Testis (tissue), 3 donors: ENCODE data around the gene TAF6. TPM values are rescaled to one million over a fixed set of nuclear protein-coding genes. Genes with fewer than 3 reads are reported as not detected.

Experiments
- DNase-seq: peaks from one replicate; pipeline ENCODE4 v3.0.0-alpha.2; 2019
- H3K27ac ChIP-seq, 2 donors: fragments of 200-600 bp; sonication (generic); one replicate each; pipeline ENCODE4 v1.5.1; 2019
- H3K27me3 ChIP-seq: fragments of 200-600 bp; sonication (generic); one replicate; pipeline ENCODE4 v1.5.1; 2019
- H3K36me3 ChIP-seq: fragments of 200-600 bp; sonication (generic); one replicate; pipeline ENCODE4 v1.5.1; 2017; ENCODE audit warnings: low read depth; ENCODE audit errors: missing control alignments
- H3K4me1 ChIP-seq: fragments of 200-600 bp; sonication (generic); one replicate; pipeline ENCODE4 v1.5.1; 2019
- H3K4me3 ChIP-seq, 2 donors: fragments of 200-600 bp; sonication (generic); one replicate each; pipeline ENCODE4 v1.5.1; 2017 to 2019
- H3K9me3 ChIP-seq: fragments of 200-600 bp; sonication (generic); one replicate; pipeline ENCODE4 v1.5.1; 2017
- CTCF ChIP-seq, 3 experiments: fragments of 450-650 bp in 2 of 3; fragments of 200-600 bp in 1 of 3; sonication (generic) in 1 of 3; IDR thresholded peaks; one replicate each; pipeline ENCODE4 v1.5.1; 2016 to 2019; ENCODE audit warnings: antibody characterized with exemption in 3 of 3, mild to moderate bottlenecking in 2 of 3, moderate library complexity in 1 of 3
- POLR2A ChIP-seq: fragments of 450-650 bp; IDR thresholded peaks from one replicate; pipeline ENCODE4 v1.6.1; 2017; ENCODE audit warnings: antibody characterized with exemption, mild to moderate bottlenecking, moderate library complexity
- WGBS, 2 donors: methylation state at CpG; one replicate each; pipeline ENCODE4 v1.1.5; 2018; 5-methylcytosine and 5-hydroxymethylcytosine counted together
- intact Hi-C: fragments of 100-400 bp; cut with DNase I; formaldehyde crosslinking; loops from one replicate; pipeline ENCODE4 v1.15.1; 2023; ENCODE audit warnings: low total_unique reads
- microRNA counts, 2 donors: library from miRNA; unstranded; fragments of <30 nt; microRNA quantifications; one replicate each; lab custom pipeline; 2016
- microRNA-seq, 2 donors: library from miRNA; unstranded; fragments of <30 nt; microRNA quantifications; one replicate each; pipeline ENCODE4, GENCODE V29; 2016; ENCODE audit warnings: borderline number of aligned reads in 2 of 2, borderline replicate concordance in 1 of 2
- polyA plus RNA-seq: library from polyadenylated mRNA; stranded (reverse); fragments of 350-450 nt; fragmentation: Illumina TruSeq; extraction: RNeasy Lipid Tissue Mini Kit (QIAGEN cat#74804); gene quantifications from one replicate; pipeline ENCODE4 v1.2.3, GENCODE V29; 2014; ENCODE audit warnings: low read depth, low replicate concordance; ENCODE audit not compliant: insufficient read depth
- small RNA-seq, 2 donors: library from RNA; depleted of rRNA; stranded (forward); fragments of <200 nt; gene quantifications; one replicate each; pipeline ENCODE3, GENCODE V24; 2016
- total RNA-seq, 2 donors: library from RNA; depleted of rRNA; stranded (reverse); fragments of >200 nt; gene quantifications; one replicate each; pipeline ENCODE4 v1.2.3, GENCODE V29; 2016

Gene TAF6
- total and polyA plus RNA-seq, 3 donors from 2014 or later, result 95.4 to 108 (median 99.1) TPM

DNA sequence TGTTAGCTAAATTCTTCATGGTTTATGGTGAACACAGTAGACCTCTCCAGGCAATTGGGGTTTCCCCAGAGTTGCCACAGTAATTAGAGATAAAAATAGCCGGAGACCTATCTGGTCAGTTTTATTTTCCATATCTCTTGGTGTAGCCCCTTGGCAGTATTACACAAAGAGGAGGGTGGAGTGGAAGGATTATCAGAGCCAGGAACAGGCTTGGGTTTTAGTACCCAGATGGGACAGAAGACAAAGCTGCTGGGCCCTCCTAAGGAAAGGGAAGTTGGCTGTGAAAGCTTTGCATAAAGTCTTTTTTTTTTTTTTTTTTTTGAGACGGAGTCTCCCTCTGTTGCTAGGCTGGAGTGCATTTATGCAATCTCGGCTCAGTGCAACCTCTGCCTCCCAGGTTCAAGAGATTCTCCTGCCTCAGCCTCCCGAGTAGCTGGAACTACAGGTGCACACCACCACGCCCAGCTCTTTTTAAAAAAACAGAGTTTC lies 59.9 kb downstream of the TAF6 start:
- 73 to 91% methylated on average over 5 of the region's 5 CpGs for WGBS, 2 donors
- DNase-seq, result no peak
- Histone ChIP-seq H3K27ac (no peak overlapping the region), H3K4me3 (no peak overlapping the region), H3K36me3 (no peaks in the 10 kb centered on the region), H3K9me3 (no peaks in the 10 kb centered on the region), H3K27me3 (no peaks in the 10 kb centered on the region), H3K4me1 (no peaks in the 10 kb centered on the region)
- TF ChIP-seq POLR2A (no peak), CTCF (IDR thresholded peaks at IDR 0.05) (no peak)
- intact Hi-C loops, result no loop called here

MicroRNAs within 50 kb of the gene (microRNA counts, 767-probe panel; counts per million panel counts)
- microRNA hsa-miR-106b-5p (lab: Ali Mortazavi, UCI), result 0 to 152 counts per million in 2 donors
- 8,146 to 9,123 counts per million in 2 donors for microRNA hsa-miR-25-3p (lab: Ali Mortazavi, UCI)
- 7,252 to 7,481 counts per million in 2 donors for microRNA hsa-miR-93-5p (lab: Ali Mortazavi, UCI)

Small RNAs within 50 kb of the gene (microRNA-seq; reads per million reads assigned to microRNA genes)
- gene MIR106B (740 to 810 reads per million in 2 donors), gene MIR25 (336 to 483 reads per million in 2 donors), gene MIR4658 (0.69 to 1.4 reads per million in 2 donors), gene MIR93 (1,194 to 2,155 reads per million in 2 donors)

Small RNAs within 50 kb of the gene (small RNA-seq; reads per million reads assigned to genes)
- gene MIR106B (7.0 to 9.5 reads per million in 2 donors), gene MIR25 (218 to 222 reads per million in 2 donors), gene MIR93 (11.5 to 13.8 reads per million in 2 donors)

Other genes with a start within 250 kb of the TAF6 start
- gene OR2AE1, start 242.3 kb downstream of the TAF6 start, total RNA-seq, result not detected
- gene OR2AE1, start 242.3 kb downstream of the TAF6 start, polyA plus RNA-seq, result not detected
- 10 to 100 TPM; 56.1 to 59.7 TPM for gene TRIM4, start 199.8 kb downstream of the TAF6 start, total RNA-seq
- gene TRIM4, start 199.8 kb downstream of the TAF6 start, polyA plus RNA-seq, result 26.1 TPM
- under 1 TPM; 0.43 to 0.71 TPM for gene GJC3, start 189.7 kb downstream of the TAF6 start, total RNA-seq
- gene GJC3, start 189.7 kb downstream of the TAF6 start, polyA plus RNA-seq, result 0.79 TPM
- 10 to 100 TPM; 42.1 to 81.2 TPM for gene AZGP1, start 143.3 kb downstream of the TAF6 start, total RNA-seq
- gene AZGP1, start 143.3 kb downstream of the TAF6 start, polyA plus RNA-seq, result 60.5 TPM
- gene ZKSCAN1, start 103.8 kb downstream of the TAF6 start, total RNA-seq, result 10 to 100 TPM; 65.3 to 71.3 TPM
- 30.7 TPM for gene ZKSCAN1, start 103.8 kb downstream of the TAF6 start, polyA plus RNA-seq
- 10 to 100 TPM; 36.3 to 50.3 TPM for gene ZSCAN21, start 69.6 kb downstream of the TAF6 start, total RNA-seq
- 21.3 TPM for gene ZSCAN21, start 69.6 kb downstream of the TAF6 start, polyA plus RNA-seq
- gene ZNF3, start 37.6 kb downstream of the TAF6 start, total RNA-seq, result 10 to 100 TPM; 24.7 to 27.7 TPM
- gene ZNF3, start 37.6 kb downstream of the TAF6 start, polyA plus RNA-seq, result 23.4 TPM
- 10 to 100 TPM; 88.1 to 99.5 TPM for gene COPS6, start 30.4 kb downstream of the TAF6 start, total RNA-seq
- 141 TPM for gene COPS6, start 30.4 kb downstream of the TAF6 start, polyA plus RNA-seq
- gene MCM7, start 18.0 kb downstream of the TAF6 start, total RNA-seq, result 10 to 100 TPM; 85.1 to 86.5 TPM
- gene MCM7, start 18.0 kb downstream of the TAF6 start, polyA plus RNA-seq, result 137 TPM
- gene AP4M1, start 17.7 kb downstream of the TAF6 start, total RNA-seq, result 10 to 100 TPM; 39.1 to 51.3 TPM
- gene AP4M1, start 17.7 kb downstream of the TAF6 start, polyA plus RNA-seq, result 54.7 TPM
- gene CNPY4, start 276 bp upstream of the TAF6 start, total RNA-seq, result 10 to 100 TPM; 14.3 to 19.3 TPM
- 22.2 TPM for gene CNPY4, start 276 bp upstream of the TAF6 start, polyA plus RNA-seq
- 10 to 100 TPM in 1 of 2 donors, 1 to 10 TPM in 1; 7.2 to 10.2 TPM for gene MBLAC1, start 7.6 kb upstream of the TAF6 start, total RNA-seq
- gene MBLAC1, start 7.6 kb upstream of the TAF6 start, polyA plus RNA-seq, result 2.9 TPM
- 100 to 1,000 TPM; 144 to 179 TPM for gene LAMTOR4, start 29.6 kb upstream of the TAF6 start, total RNA-seq
- 136 TPM for gene LAMTOR4, start 29.6 kb upstream of the TAF6 start, polyA plus RNA-seq
- 10 to 100 TPM; 57.5 to 78.7 TPM for gene TRAPPC14, start 39.4 kb upstream of the TAF6 start, total RNA-seq
- 71.8 TPM for gene TRAPPC14, start 39.4 kb upstream of the TAF6 start, polyA plus RNA-seq
- 10 to 100 TPM; 11.6 to 12.4 TPM for gene GAL3ST4, start 49.3 kb upstream of the TAF6 start, total RNA-seq
- 8.9 TPM for gene GAL3ST4, start 49.3 kb upstream of the TAF6 start, polyA plus RNA-seq
- 10 to 100 TPM; 12.7 to 20.7 TPM for gene GPC2, start 58.0 kb upstream of the TAF6 start, total RNA-seq
- 17.7 TPM for gene GPC2, start 58.0 kb upstream of the TAF6 start, polyA plus RNA-seq
- gene STAG3, start 58.6 kb upstream of the TAF6 start, total RNA-seq, result 100 to 1,000 TPM; 105 to 224 TPM
- 281 TPM for gene STAG3, start 58.6 kb upstream of the TAF6 start, polyA plus RNA-seq
- 1 to 10 TPM; 3.0 to 3.3 TPM for gene PVRIG, start 100.6 kb upstream of the TAF6 start, total RNA-seq
- 2.6 TPM for gene PVRIG, start 100.6 kb upstream of the TAF6 start, polyA plus RNA-seq
- 1 to 10 TPM; 2.8 to 5.7 TPM for gene SPDYE3, start 188.3 kb upstream of the TAF6 start, total RNA-seq
- 3.9 TPM for gene SPDYE3, start 188.3 kb upstream of the TAF6 start, polyA plus RNA-seq
- gene PILRB, start 238.8 kb upstream of the TAF6 start, total RNA-seq, result 100 to 1,000 TPM; 155 to 258 TPM
- gene PILRB, start 238.8 kb upstream of the TAF6 start, polyA plus RNA-seq, result 126 TPM